Activated naive CD8-positive, alpha-beta T cell treated with anti-CD3 and anti-CD28 coated beads for 36 hours (primary cell): ENCODE data around the gene RASSF10. TPM values are rescaled to one million over a fixed set of nuclear protein-coding genes. Genes with fewer than 3 reads are reported as not detected.

Experiments
- DNase-seq: peaks from one replicate; pipeline ENCODE4 v3.0.0; 2021
- H3K27ac Mint-ChIP-seq: one replicate; pipeline ENCODE4 v1.8.0; 2022; ENCODE audit warnings: mild to moderate bottlenecking, moderate library complexity, mixed read lengths
- H3K27me3 Mint-ChIP-seq: one replicate; pipeline ENCODE4 v1.8.0; 2022; ENCODE audit warnings: mild to moderate bottlenecking, mixed read lengths
- H3K36me3 Mint-ChIP-seq: one replicate; pipeline ENCODE4 v1.8.0; 2021; ENCODE audit warnings: mild to moderate bottlenecking, mixed read lengths
- H3K4me1 Mint-ChIP-seq: one replicate; pipeline ENCODE4 v1.8.0; 2021; ENCODE audit warnings: mixed read lengths
- H3K4me3 Mint-ChIP-seq: one replicate; pipeline ENCODE4 v1.8.0; 2022; ENCODE audit warnings: mild to moderate bottlenecking, moderate library complexity, mixed read lengths
- H3K9me3 Mint-ChIP-seq: one replicate; pipeline ENCODE4 v1.8.0; 2022; ENCODE audit warnings: mixed read lengths
- total RNA-seq, 2 experiments: library from RNA; stranded (reverse); gene quantifications; one replicate each; pipeline ENCODE4 v1.2.3, GENCODE V29; 2021

Gene RASSF10
- total RNA-seq, 2 experiments from 2014 or later = not detected

DNA sequence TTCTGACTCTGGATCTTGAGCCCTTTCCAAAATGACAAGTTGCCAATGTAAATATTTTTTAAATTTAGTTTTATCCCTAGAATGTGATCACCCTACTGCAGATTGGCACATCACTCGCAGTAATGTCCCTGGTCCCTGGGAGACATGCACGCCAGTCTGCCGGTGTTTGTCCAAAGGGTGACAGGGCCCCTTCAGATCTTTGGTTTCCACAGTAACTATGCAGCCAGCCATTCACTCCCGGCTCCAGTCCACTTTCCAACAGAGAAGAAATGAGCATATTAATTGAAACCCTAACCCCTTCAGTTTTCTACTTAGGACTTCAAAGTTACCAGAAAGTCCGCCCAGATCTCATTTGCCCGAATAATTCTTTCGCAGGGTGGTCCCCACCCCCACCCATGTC lies 25.8 kb upstream of the RASSF10 start:
- H3K9me3 Mint-ChIP-seq = no peaks in the 10 kb centered on the region

GRCh38 chr11:12986194-12986898 lies 22.8 kb upstream of the RASSF10 start:
- no peaks in the 10 kb centered on the region for H3K9me3 Mint-ChIP-seq
- DNase-seq = no peak
- H3K27ac Mint-ChIP-seq = no peak overlapping the region
- no peaks in the 10 kb centered on the region for H3K4me1 Mint-ChIP-seq
- no peak overlapping the region for H3K4me3 Mint-ChIP-seq
- no peaks in the 10 kb centered on the region for H3K36me3 Mint-ChIP-seq
- peaks cover 23% of the 10 kb centered on the region for H3K27me3 Mint-ChIP-seq

More for the DNA sequence above, 25.8 kb upstream of the RASSF10 start:
- DNase-seq = no peak
- Mint-ChIP-seq H3K4me3 (no peak overlapping the region), H3K27me3 (peaks cover 25% of the 10 kb centered on the region), H3K36me3 (no peaks in the 10 kb centered on the region), H3K27ac (no peak overlapping the region), H3K4me1 (no peaks in the 10 kb centered on the region)

DNA sequence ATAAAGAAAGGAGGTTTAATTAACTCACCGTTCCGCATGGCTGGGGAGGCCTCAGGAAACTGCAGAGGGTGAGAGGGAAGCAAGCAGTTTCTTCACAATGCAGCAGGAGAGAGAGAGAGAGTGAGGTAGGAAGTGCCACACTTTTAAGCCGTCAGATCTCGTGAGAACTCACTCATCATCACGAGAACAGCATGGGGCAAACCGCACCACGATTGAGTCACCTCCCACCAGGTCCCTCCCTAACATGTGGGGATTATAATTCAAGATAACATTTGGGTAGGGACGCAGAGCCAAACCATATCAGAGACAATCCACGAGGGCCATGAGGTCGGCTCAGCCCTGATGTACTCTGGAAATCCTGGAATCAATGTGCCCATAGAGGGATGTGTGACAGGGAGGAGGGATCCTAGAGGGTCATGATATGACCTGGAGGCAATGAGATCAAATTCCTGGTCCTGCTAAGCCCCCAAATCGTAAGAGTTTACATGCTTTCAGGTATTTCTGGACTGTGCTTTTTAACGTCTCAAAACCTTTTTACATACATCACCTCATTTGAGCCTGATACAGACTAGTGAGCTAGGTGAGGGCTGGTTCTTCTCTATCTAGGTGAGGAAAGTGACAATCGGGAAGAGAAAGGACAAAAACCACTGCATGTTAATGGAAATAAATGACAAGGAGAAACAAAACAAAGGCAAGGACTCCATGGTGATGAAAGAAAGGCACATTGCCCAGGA lies 19.5 kb upstream of the RASSF10 start:
- H3K27me3 Mint-ChIP-seq = peaks cover 13% of the 10 kb centered on the region
- no peak for DNase-seq
- H3K4me3 Mint-ChIP-seq = no peak overlapping the region
- no peaks in the 10 kb centered on the region for H3K9me3 Mint-ChIP-seq
- no peaks in the 10 kb centered on the region for H3K36me3 Mint-ChIP-seq
- H3K4me1 Mint-ChIP-seq = no peaks in the 10 kb centered on the region
- H3K27ac Mint-ChIP-seq = no peak overlapping the region

GRCh38 chr11:12990162-12990480 lies 19.0 kb upstream of the RASSF10 start:
- no peak for DNase-seq
- Mint-ChIP-seq H3K27me3 (peaks cover 13% of the 10 kb centered on the region), H3K4me3 (no peak overlapping the region), H3K27ac (no peak overlapping the region), H3K4me1 (no peaks in the 10 kb centered on the region), H3K9me3 (no peaks in the 10 kb centered on the region), H3K36me3 (no peaks in the 10 kb centered on the region)

DNA sequence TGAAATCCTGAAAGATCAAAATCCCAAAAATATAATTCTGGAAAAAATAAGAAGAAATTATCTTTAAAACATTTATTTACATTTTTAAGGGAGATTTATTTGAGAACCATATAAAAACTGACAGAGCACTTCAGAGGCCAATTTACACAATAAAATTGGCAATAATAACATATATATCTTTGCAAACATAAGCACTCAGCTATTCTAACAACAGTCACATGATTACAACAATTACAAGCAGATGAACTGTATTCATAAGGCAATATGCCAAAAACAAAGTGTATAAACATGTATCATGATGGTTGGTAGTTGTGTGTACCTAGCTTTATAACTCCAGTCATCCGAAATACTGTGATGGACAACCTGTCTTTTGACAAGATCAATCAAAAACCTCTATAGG lies 17.7 kb upstream of the RASSF10 start:
- Mint-ChIP-seq H3K9me3 (peaks cover 7% of the 10 kb centered on the region), H3K4me3 (no peak overlapping the region)

DNA sequence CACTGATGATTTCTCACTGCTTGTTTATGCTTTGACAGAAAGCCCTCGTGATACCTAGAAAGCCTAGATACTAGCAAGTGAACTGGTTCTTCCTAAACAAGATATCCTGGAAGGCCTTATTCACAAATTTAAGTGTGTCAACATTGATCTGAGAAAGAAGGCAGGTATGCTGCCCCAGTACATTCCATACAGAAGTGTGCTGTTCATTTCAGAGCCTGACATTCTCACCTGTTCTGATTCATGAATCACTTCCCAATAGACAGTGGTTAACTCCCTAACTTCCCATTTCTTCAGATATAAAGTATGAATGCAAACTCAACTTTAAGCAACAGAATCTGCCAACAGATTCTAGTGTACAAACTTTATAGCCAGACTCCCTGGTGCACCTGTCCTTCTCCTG lies 15.5 kb upstream of the RASSF10 start:
- Mint-ChIP-seq H3K36me3 (no peaks in the 10 kb centered on the region), H3K4me3 (no peak overlapping the region), H3K27me3 (no peaks in the 10 kb centered on the region), H3K4me1 (no peaks in the 10 kb centered on the region), H3K9me3 (peaks cover 7% of the 10 kb centered on the region), H3K27ac (no peak overlapping the region)
- DNase-seq = no peak

More for the DNA sequence above, 17.7 kb upstream of the RASSF10 start:
- Mint-ChIP-seq H3K27ac (no peak overlapping the region), H3K36me3 (no peaks in the 10 kb centered on the region), H3K4me1 (no peaks in the 10 kb centered on the region), H3K27me3 (peaks cover 5% of the 10 kb centered on the region)
- no peak for DNase-seq

GRCh38 chr11:12994476-12994875 lies 14.6 kb upstream of the RASSF10 start:
- Mint-ChIP-seq H3K36me3 (no peaks in the 10 kb centered on the region), H3K4me3 (no peak overlapping the region), H3K27ac (no peak overlapping the region), H3K27me3 (peaks cover 4% of the 10 kb centered on the region), H3K4me1 (no peaks in the 10 kb centered on the region), H3K9me3 (peaks cover 7% of the 10 kb centered on the region)
- no peak for DNase-seq

DNA sequence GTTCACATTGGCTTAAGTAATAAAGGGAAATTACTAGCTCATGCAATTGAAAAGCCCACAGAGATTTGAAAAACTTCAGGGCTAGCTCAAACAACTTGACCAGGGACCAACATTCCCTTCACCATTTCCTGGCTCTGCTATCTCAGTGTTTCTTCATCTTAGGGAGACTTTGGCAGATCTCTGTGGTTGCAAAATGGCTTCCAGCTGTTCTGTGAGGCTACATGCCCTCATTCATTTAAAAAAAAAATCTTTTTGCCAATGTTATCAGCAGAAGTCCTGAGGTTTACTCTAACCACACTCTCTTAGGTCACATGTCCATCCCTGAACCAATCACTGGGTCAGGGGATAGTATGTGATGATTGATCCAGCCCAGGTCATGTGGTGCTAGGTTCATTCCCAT lies 13.9 kb upstream of the RASSF10 start:
- no peak overlapping the region for H3K27ac Mint-ChIP-seq
- no peak for DNase-seq
- peaks cover 4% of the 10 kb centered on the region for H3K27me3 Mint-ChIP-seq
- no peaks in the 10 kb centered on the region for H3K4me1 Mint-ChIP-seq
- H3K4me3 Mint-ChIP-seq = no peak overlapping the region
- no peaks in the 10 kb centered on the region for H3K36me3 Mint-ChIP-seq
- H3K9me3 Mint-ChIP-seq = peaks cover 7% of the 10 kb centered on the region

DNA sequence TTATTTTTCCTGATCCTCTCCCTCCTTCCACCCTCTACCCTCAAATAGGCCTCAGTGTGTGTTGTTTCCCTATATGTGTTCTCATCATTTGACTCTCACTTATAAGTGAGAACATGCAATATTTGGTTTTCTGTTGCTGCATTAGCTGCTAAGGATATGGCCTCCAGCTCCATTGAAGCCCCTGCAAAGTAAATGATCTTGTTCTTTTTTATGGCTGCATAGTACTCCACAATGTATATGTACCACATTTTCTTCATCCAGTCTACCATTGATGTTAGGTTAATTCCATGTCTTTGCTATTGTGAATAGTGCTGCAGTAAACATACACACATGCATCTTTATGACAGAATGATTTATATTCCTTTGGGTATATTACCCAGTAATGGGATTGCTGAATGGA lies 13.3 kb upstream of the RASSF10 start:
- H3K4me1 Mint-ChIP-seq = no peaks in the 10 kb centered on the region
- peaks cover 7% of the 10 kb centered on the region for H3K9me3 Mint-ChIP-seq
- H3K27me3 Mint-ChIP-seq = peaks cover 4% of the 10 kb centered on the region
- no peaks in the 10 kb centered on the region for H3K36me3 Mint-ChIP-seq
- no peak for DNase-seq
- no peak overlapping the region for H3K4me3 Mint-ChIP-seq
- no peak overlapping the region for H3K27ac Mint-ChIP-seq

- peaks cover 12% of the 10 kb centered on the region for H3K27me3 Mint-ChIP-seq
- H3K4me3 Mint-ChIP-seq = no peak overlapping the region
- DNase-seq = no peak
- H3K36me3 Mint-ChIP-seq = no peaks in the 10 kb centered on the region
- H3K27ac Mint-ChIP-seq = no peak overlapping the region
- H3K4me1 Mint-ChIP-seq = no peaks in the 10 kb centered on the region
- peaks cover 7% of the 10 kb centered on the region for H3K9me3 Mint-ChIP-seq
Measured at GRCh38 chr11:12997168-12997567, 11.9 kb upstream of the RASSF10 start.

- Mint-ChIP-seq H3K36me3 (no peaks in the 10 kb centered on the region), H3K9me3 (peaks cover 7% of the 10 kb centered on the region), H3K27me3 (peaks cover 21% of the 10 kb centered on the region), H3K27ac (no peak overlapping the region), H3K4me3 (no peak overlapping the region), H3K4me1 (no peaks in the 10 kb centered on the region)
- DNase-seq = no peak
Measured at GRCh38 chr11:12998336-12998735, 10.8 kb upstream of the RASSF10 start.

- Mint-ChIP-seq H3K4me1 (no peaks in the 10 kb centered on the region), H3K9me3 (peaks cover 7% of the 10 kb centered on the region), H3K27me3 (peaks cover 31% of the 10 kb centered on the region), H3K4me3 (no peak overlapping the region), H3K36me3 (no peaks in the 10 kb centered on the region), H3K27ac (no peak overlapping the region)
- DNase-seq = no peak
Measured at GRCh38 chr11:12999597-12999996, 9.5 kb upstream of the RASSF10 start.

DNA sequence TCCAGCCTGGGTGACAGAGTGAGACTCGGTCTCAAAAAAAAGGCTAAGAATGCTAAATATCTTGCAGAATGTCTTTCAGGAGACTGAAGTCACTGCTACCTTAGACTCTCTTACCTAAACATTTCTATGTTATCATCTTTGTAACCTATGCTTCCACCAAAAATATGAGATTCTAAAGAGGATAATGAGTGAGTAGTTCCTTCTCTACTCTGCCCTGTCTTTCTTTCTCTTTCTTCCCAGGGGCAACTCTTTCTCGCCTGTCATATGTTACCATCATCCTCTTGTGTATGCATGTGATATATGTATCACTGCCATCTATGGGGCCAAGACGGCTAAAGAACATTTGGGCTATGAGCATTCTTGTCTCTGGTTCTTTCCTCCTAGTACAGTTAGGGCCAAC lies 9.0 kb upstream of the RASSF10 start:
- Mint-ChIP-seq H3K36me3 (no peaks in the 10 kb centered on the region), H3K4me1 (no peaks in the 10 kb centered on the region), H3K27me3 (peaks cover 32% of the 10 kb centered on the region), H3K4me3 (no peak overlapping the region), H3K9me3 (peaks cover 7% of the 10 kb centered on the region), H3K27ac (no peak overlapping the region)
- DNase-seq = no peak

DNA sequence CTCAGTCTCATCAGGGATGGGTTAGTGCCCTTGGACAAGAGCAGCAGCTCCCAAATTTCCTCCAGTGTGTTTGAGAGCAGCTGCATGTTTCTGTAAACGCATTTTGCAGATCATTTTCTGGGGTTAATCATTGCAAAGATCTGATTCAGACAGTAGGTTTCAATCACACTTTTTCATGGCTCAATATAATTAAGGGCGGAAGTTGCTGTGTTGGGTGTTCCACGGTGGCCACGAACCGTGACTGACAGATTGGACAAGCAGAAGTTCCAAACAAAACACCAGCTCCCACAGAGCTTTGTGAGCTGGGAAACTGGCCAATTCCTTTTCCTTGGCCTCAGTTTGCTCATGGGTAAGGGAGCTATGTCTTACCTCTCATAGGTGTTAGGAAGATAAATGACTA lies 8.4 kb upstream of the RASSF10 start:
- peaks cover 34% of the 10 kb centered on the region for H3K27me3 Mint-ChIP-seq
- H3K9me3 Mint-ChIP-seq = peaks cover 7% of the 10 kb centered on the region
- H3K36me3 Mint-ChIP-seq = no peaks in the 10 kb centered on the region
- H3K4me3 Mint-ChIP-seq = no peak overlapping the region
- no peaks in the 10 kb centered on the region for H3K4me1 Mint-ChIP-seq
- no peak for DNase-seq
- H3K27ac Mint-ChIP-seq = no peak overlapping the region

- H3K27me3 Mint-ChIP-seq = peaks cover 66% of the 10 kb centered on the region
- H3K4me1 Mint-ChIP-seq = peaks cover 4% of the 10 kb centered on the region
- H3K9me3 Mint-ChIP-seq = no peaks in the 10 kb centered on the region
- no peak for DNase-seq
- no peaks in the 10 kb centered on the region for H3K36me3 Mint-ChIP-seq
- H3K4me3 Mint-ChIP-seq = no peak overlapping the region
- no peak overlapping the region for H3K27ac Mint-ChIP-seq
Measured at GRCh38 chr11:13003736-13004493, 5.2 kb upstream of the RASSF10 start.
